IPS-18a (cell line): ENCODE data around the gene RFC4.
A peak's percentile ranks its signal among the peaks of the same experiment; 100 is the strongest.
"Not testable (repeated sequence)": the region's sequence is repeated elsewhere in the genome, so short reads cannot be mapped to it uniquely, and the experiment has no call there.

ENCODE experiments used
- H3K27ac ChIP-seq: one replicate; pipeline ENCODE4 v1.5.1; 2013; ENCODE audit warnings: low read length
- H3K27me3 ChIP-seq: one replicate; pipeline ENCODE4 v1.6.1; 2013; ENCODE audit warnings: mild to moderate bottlenecking, low read length; ENCODE audit not compliant: control insufficient read depth, insufficient read depth
- H3K36me3 ChIP-seq: one replicate; pipeline ENCODE4 v1.6.1; 2013; ENCODE audit warnings: low read depth, low read length; ENCODE audit not compliant: control insufficient read depth
- H3K4me1 ChIP-seq: one replicate; pipeline ENCODE4 v1.6.1; 2013; ENCODE audit warnings: low read depth, low read length; ENCODE audit not compliant: control insufficient read depth
- H3K4me3 ChIP-seq: one replicate; pipeline ENCODE4 v1.5.1; 2013; ENCODE audit warnings: low read length
- H3K9ac ChIP-seq: one replicate; pipeline ENCODE4 v1.6.1; 2013; ENCODE audit warnings: mild to moderate bottlenecking, low read length, moderate library complexity
- H3K9me3 ChIP-seq: one replicate; pipeline ENCODE4 v1.6.1; 2013; ENCODE audit warnings: low read depth, low read length; ENCODE audit not compliant: control insufficient read depth

The RFC4 gene

DNA sequence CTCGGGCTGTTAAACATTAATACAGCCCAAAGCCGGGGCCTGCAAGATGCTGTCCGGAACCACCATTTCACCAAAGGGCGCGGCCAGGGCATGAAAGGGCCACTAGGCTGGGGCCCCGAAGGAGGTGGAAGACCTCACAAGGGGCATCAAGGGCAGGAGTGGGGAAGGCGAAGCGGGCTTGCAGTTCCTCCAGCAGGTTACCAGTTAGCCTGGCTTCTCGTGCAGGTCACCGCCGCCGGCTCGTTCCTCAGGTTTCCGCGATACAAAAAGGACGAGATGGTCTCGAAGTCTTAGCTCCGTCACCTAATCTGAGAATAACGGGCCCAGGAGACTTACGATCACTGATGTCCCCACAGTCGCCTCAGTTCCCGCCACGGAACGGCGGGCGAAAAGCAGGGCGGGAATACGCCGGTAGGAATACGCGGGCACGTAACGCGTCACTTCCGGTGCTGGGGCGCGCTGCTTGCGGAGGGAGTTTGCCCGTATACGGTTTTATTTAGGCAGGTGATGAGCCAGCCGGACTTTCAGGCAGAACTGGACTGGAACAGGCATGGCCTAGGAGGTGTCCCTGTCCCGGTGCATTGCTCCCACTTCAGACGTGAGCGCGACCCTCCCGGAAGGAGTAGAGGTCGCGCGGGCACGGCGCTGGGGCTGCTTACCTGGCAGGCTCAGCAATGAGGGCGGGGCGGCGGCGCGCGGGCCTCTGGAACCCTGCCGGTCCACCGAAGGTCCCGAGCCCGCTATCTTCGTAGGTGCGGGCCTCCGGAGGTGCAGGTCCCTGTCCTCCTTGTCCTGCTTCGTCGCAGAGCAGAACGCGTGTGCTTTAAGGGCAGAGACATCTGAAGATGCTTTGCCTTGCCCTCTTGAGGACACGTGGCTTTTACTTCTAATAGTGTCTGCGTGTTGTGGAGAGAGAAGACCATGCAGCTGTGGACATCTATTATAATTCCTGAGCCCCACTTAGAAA lies at the start of gene RFC4:
TSS of gene RFC4 (minus strand) at position 394 of the 967 bp plus-strand sequence. CDS start 1,769 bp downstream, outside the sequence.
- no peaks in the 10 kb centered on the region for H3K9me3 ChIP-seq
- H3K9ac ChIP-seq: peak within 1 kb of the TSS; percentile 92
- peak within 1 kb of the TSS; percentile 93 for H3K27ac ChIP-seq
- H3K36me3 ChIP-seq: peaks cover 24% of the 10 kb centered on the region
- no peaks in the 10 kb centered on the region for H3K27me3 ChIP-seq
- peak within 1 kb of the TSS; percentile 89 for H3K4me3 ChIP-seq
- H3K4me1 ChIP-seq: peaks cover 7% of the 10 kb centered on the region

GRCh38 chr3:186854954-186855353 lies 48.7 kb upstream of the RFC4 start:
- no peaks in the 10 kb centered on the region for H3K36me3 ChIP-seq
- no peak overlapping the region for H3K9ac ChIP-seq
- no peaks in the 10 kb centered on the region for H3K27me3 ChIP-seq
- H3K27ac ChIP-seq: no peak overlapping the region
- H3K4me1 ChIP-seq: no peaks in the 10 kb centered on the region
- H3K9me3 ChIP-seq: no peaks in the 10 kb centered on the region
- no peak overlapping the region for H3K4me3 ChIP-seq

DNA sequence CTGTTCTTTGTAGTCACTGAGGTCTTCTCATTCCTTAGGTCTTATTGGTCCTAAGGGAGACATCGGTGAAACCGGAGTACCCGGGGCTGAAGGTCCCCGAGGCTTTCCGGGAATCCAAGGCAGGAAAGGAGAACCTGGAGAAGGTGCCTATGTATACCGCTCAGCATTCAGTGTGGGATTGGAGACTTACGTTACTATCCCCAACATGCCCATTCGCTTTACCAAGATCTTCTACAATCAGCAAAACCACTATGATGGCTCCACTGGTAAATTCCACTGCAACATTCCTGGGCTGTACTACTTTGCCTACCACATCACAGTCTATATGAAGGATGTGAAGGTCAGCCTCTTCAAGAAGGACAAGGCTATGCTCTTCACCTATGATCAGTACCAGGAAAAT lies 47.9 kb upstream of the RFC4 start:
- H3K4me3 ChIP-seq: no peak overlapping the region

GRCh38 chr3:186852994-186853393 lies 46.7 kb upstream of the RFC4 start:
- Histone ChIP-seq H3K27ac (no peak overlapping the region), H3K27me3 (no peaks in the 10 kb centered on the region), H3K9ac (no peak overlapping the region), H3K4me1 (no peaks in the 10 kb centered on the region), H3K4me3 (no peak overlapping the region), H3K9me3 (no peaks in the 10 kb centered on the region), H3K36me3 (no peaks in the 10 kb centered on the region)

More for the DNA sequence above, 47.9 kb upstream of the RFC4 start:
- Histone ChIP-seq H3K36me3 (no peaks in the 10 kb centered on the region), H3K9ac (no peak overlapping the region), H3K27ac (no peak overlapping the region), H3K9me3 (no peaks in the 10 kb centered on the region), H3K27me3 (no peaks in the 10 kb centered on the region), H3K4me1 (no peaks in the 10 kb centered on the region)

- H3K36me3 ChIP-seq, H3K9ac ChIP-seq, H3K27me3 ChIP-seq, H3K9me3 ChIP-seq, H3K4me3 ChIP-seq, H3K4me1 ChIP-seq, H3K27ac ChIP-seq: not testable (repeated sequence)
These were observed 45.6 kb upstream of the RFC4 start for GRCh38 chr3:186851835-186852234.

DNA sequence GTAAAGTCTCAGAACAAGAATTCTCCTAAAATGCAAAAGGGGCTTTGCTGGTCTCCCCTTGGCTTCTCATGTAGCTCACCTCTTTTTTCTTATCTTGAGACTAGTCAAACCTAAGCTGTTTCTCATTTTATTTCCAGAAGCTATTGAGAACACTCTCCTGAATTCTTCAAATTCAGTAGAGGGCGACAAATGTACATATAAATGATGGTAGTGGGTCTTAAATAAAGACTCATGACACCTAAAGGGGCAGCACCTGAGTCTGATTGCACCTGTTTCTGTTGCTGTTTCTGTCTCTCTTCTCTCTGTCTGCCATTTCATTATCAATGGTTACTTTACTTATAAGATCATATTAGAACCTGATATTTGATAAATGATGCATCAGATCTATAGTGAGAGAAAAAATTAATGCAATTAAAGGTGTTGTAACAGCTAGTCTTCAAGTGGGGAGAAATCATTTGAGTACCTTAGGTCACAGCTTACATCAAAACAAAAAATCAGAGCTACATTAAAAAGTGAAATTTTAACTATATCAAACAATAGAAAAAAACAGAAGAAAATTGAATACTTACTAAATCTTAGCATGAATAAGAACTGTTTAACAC lies 43.2 kb upstream of the RFC4 start:
- Histone ChIP-seq H3K4me1 (no peaks in the 10 kb centered on the region), H3K9ac (no peak overlapping the region), H3K27me3 (no peaks in the 10 kb centered on the region), H3K36me3 (no peaks in the 10 kb centered on the region), H3K4me3 (no peak overlapping the region), H3K27ac (no peak overlapping the region), H3K9me3 (no peaks in the 10 kb centered on the region)

DNA sequence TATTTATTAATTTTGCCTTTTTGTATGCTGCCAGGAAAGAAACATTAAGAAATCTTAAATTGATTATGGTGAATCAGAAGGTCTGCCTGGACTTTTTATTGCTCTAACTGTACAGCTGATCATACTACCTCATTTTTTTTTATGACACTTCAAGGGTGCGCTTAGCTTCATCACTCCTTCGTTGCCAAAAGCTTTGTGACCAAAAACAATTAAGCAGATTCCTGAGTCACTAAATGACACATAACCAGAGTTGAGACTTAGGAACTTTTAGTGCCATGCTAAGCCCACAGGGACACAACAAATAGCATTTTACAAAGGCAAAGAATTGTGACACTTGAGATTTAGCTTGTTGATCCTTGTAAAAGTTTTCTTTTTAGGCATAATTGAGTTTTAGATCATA lies 41.2 kb upstream of the RFC4 start:
- Histone ChIP-seq H3K4me3 (no peak overlapping the region), H3K4me1 (no peaks in the 10 kb centered on the region), H3K9ac (no peak overlapping the region), H3K27me3 (no peaks in the 10 kb centered on the region), H3K9me3 (no peaks in the 10 kb centered on the region), H3K27ac (no peak overlapping the region), H3K36me3 (no peaks in the 10 kb centered on the region)

DNA sequence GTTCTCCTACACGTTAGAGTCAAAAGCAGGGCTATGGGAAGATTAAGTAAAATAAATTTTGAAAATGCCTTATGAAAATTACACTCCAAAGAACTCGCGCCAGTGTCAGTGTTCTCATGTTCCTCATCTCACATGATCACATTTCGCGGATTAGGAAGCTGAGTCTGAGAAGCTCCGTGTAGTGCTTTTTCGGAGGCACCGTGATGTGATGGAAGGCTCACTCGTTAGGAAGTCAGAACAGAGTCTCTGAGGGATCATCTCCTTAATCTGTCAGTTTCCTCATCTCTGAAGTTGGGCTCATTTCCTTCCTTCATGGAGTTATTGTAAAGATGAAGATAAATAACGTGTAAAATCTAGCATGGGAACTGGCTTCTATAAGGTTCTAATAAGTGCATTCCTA lies 39.5 kb upstream of the RFC4 start:
- H3K27ac ChIP-seq: no peak overlapping the region
- H3K4me3 ChIP-seq: no peak overlapping the region
- H3K27me3 ChIP-seq: no peaks in the 10 kb centered on the region

GRCh38 chr3:186844908-186845307 lies 38.6 kb upstream of the RFC4 start:
- Histone ChIP-seq H3K9me3 (no peaks in the 10 kb centered on the region), H3K36me3 (no peaks in the 10 kb centered on the region), H3K9ac (no peak overlapping the region), H3K4me1 (no peaks in the 10 kb centered on the region), H3K27me3 (no peaks in the 10 kb centered on the region), H3K4me3 (no peak overlapping the region), H3K27ac (no peak overlapping the region)

More for the DNA sequence above, 39.5 kb upstream of the RFC4 start:
- no peak overlapping the region for H3K9ac ChIP-seq
- no peaks in the 10 kb centered on the region for H3K36me3 ChIP-seq
- H3K9me3 ChIP-seq: no peaks in the 10 kb centered on the region
- no peaks in the 10 kb centered on the region for H3K4me1 ChIP-seq

- Histone ChIP-seq H3K9me3 (no peaks in the 10 kb centered on the region), H3K4me1 (no peaks in the 10 kb centered on the region), H3K9ac (no peak overlapping the region), H3K27ac (no peak overlapping the region), H3K27me3 (no peaks in the 10 kb centered on the region), H3K36me3 (no peaks in the 10 kb centered on the region), H3K4me3 (no peak overlapping the region)
These were observed 36.8 kb upstream of the RFC4 start for GRCh38 chr3:186843039-186843432.

DNA sequence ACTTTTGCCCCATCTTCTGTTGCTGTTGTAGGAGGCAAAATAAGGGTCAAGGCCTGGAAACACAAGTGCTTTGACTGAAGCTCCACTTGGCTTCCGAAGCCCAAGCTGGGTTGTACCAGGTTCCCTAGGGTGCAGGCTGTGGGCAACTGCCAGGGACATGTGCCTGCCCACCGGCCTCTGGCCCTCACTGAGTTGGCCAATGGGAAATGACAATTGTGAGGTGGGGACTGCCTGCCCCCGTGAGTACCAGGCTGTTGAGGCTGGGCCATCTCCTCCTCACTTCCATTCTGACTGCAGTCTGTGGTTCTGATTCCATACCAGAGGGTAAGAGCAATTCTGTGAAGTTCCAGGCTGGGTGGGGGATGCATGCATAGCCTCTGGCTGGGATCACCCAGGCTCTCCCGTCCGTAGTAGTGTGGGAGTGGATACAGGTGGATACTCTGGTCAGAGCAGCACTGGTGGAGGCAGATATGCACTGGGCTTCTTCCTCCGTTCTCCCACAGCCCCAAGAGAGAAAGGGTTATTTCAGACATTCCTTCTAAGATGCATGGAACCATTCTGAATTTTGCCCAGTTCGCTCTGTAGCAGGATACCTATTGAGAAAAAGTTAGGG lies 36.2 kb upstream of the RFC4 start, which contains the start of gene ADIPOQ:
TSS of gene ADIPOQ (plus strand) at position 285 of the 613 bp plus-strand sequence. CDS start 10,349 bp downstream, outside the sequence.
- Histone ChIP-seq H3K9me3 (no peaks in the 10 kb centered on the region), H3K27ac (no peak within 1 kb of the TSS), H3K27me3 (no peaks in the 10 kb centered on the region), H3K4me3 (no peak within 1 kb of the TSS), H3K36me3 (no peaks in the 10 kb centered on the region), H3K9ac (no peak within 1 kb of the TSS), H3K4me1 (no peaks in the 10 kb centered on the region)
